Naive B cell (primary cell): ENCODE results near the gene CD96. TPM values are rescaled to one million over a fixed set of nuclear protein-coding genes. Genes with fewer than 3 reads are reported as not detected.

ENCODE experiments used
- ATAC-seq, 2 donors: fragments of 150-1000 bp; cut with Tn5 transposase; 2 replicates each; pipeline ENCODE4 v1.10.0; 2021; ENCODE audit warnings: low read depth in 2 of 2, mild to moderate bottlenecking in 2 of 2, moderate library complexity in 2 of 2
- DNase-seq: peaks from one replicate; pipeline ENCODE4 v3.0.0; 2022
- H3K27ac Mint-ChIP-seq, 6 donors: one replicate each; pipeline ENCODE4 v1.8.0; 2020 to 2022; ENCODE audit warnings: mild to moderate bottlenecking in 6 of 6, mixed read lengths in 6 of 6, moderate library complexity in 5 of 6, inconsistent platforms in 2 of 6
- H3K27me3 Mint-ChIP-seq, 3 donors: one replicate each; pipeline ENCODE4 v1.8.0; 2021 to 2022; ENCODE audit warnings: mixed read lengths in 3 of 3, mild to moderate bottlenecking in 1 of 3
- H3K36me3 Mint-ChIP-seq, 2 donors: one replicate each; pipeline ENCODE4 v1.8.0; 2020 to 2022; ENCODE audit warnings: mixed read lengths in 2 of 2, inconsistent platforms in 1 of 2, mild to moderate bottlenecking in 1 of 2
- H3K4me1 Mint-ChIP-seq, 3 donors: one replicate each; pipeline ENCODE4 v1.8.0; 2020 to 2022; ENCODE audit warnings: mixed read lengths in 3 of 3, inconsistent platforms in 1 of 3, mild to moderate bottlenecking in 1 of 3, moderate library complexity in 1 of 3
- H3K4me3 Mint-ChIP-seq, 8 donors: one replicate each; pipeline ENCODE4 v1.8.0; 2020 to 2022; ENCODE audit warnings: mild to moderate bottlenecking in 8 of 8, mixed read lengths in 8 of 8, moderate library complexity in 8 of 8, inconsistent platforms in 2 of 8
- H3K9me3 Mint-ChIP-seq, 7 donors: one replicate each; pipeline ENCODE4 v1.8.0; 2020 to 2022; ENCODE audit warnings: mixed read lengths in 7 of 7, mild to moderate bottlenecking in 5 of 7, inconsistent platforms in 2 of 7, moderate library complexity in 1 of 7
- polyA plus RNA-seq, 6 donors: library from polyadenylated mRNA; unstranded; fragments of 300-500 nt; fragmentation: Illumina TruSeq; gene quantifications; one replicate each; pipeline ENCODE4 v1.2.3, GENCODE V29; 2021; ENCODE audit warnings: low read depth in 6 of 6

Gene CD96
- polyA plus RNA-seq, 6 donors from 2014 or later = 2.0 to 154 (median 38.9) TPM

- H3K36me3 Mint-ChIP-seq = no peaks in the 10 kb centered on the region
- H3K4me3 Mint-ChIP-seq = no peak overlapping the region
- peaks cover 20 to 30% (median 21%) of the 10 kb centered on the region in 3 donors for H3K4me1 Mint-ChIP-seq
- no peak overlapping the region for H3K27ac Mint-ChIP-seq
- H3K9me3 Mint-ChIP-seq = no peaks in the 10 kb centered on the region
- H3K27me3 Mint-ChIP-seq = no peaks in the 10 kb centered on the region
- ATAC-seq = no peak
- no peak for DNase-seq
These were observed 63.5 kb downstream of the CD96 start for GRCh38 chr3:111605493-111605892.

GRCh38 chr3:111607240-111607920 is 65.4 kb downstream of the CD96 start:
- DNase-seq = no peak
- Mint-ChIP-seq H3K4me1 (peaks cover 32 to 36% (median 36%) of the 10 kb centered on the region in 3 donors), H3K27ac (no peak overlapping the region), H3K9me3 (no peaks in the 10 kb centered on the region), H3K4me3 (no peak overlapping the region), H3K36me3 (no peaks in the 10 kb centered on the region), H3K27me3 (no peaks in the 10 kb centered on the region)
- no peak for ATAC-seq

- no peaks in the 10 kb centered on the region for H3K36me3 Mint-ChIP-seq
- DNase-seq (no peak), ATAC-seq (peak in 1 of 2 donors; percentile 26)
- peaks cover 31 to 33% (median 31%) of the 10 kb centered on the region in 3 donors for H3K4me1 Mint-ChIP-seq
- H3K9me3 Mint-ChIP-seq = no peaks in the 10 kb centered on the region
- no peaks in the 10 kb centered on the region for H3K27me3 Mint-ChIP-seq
- H3K4me3 Mint-ChIP-seq = no peak overlapping the region
- H3K27ac Mint-ChIP-seq = no peak overlapping the region
These were observed 66.4 kb downstream of the CD96 start for GRCh38 chr3:111608383-111608782.

- no peaks in the 10 kb centered on the region for H3K9me3 Mint-ChIP-seq
- H3K4me3 Mint-ChIP-seq = peak overlapping the region in 1 of 8 donors; percentile 61
- no peaks in the 10 kb centered on the region for H3K36me3 Mint-ChIP-seq
- H3K27me3 Mint-ChIP-seq = no peaks in the 10 kb centered on the region
- DNase-seq (no peak), ATAC-seq (no peak)
- H3K27ac Mint-ChIP-seq = peak overlapping the region in 1 of 6 donors; percentile 40
- peaks cover 18 to 24% (median 21%) of the 10 kb centered on the region in 3 donors for H3K4me1 Mint-ChIP-seq
These were observed 67.7 kb downstream of the CD96 start for GRCh38 chr3:111609700-111610099.

- H3K27ac Mint-ChIP-seq = peak overlapping the region; percentile 6 to 94 (median 59)
- no peaks in the 10 kb centered on the region for H3K36me3 Mint-ChIP-seq
These were observed 68.2 kb downstream of the CD96 start for GRCh38 chr3:111610189-111610588.

GRCh38 chr3:111610612-111611054 is 68.6 kb downstream of the CD96 start:
- no peaks in the 10 kb centered on the region for H3K27me3 Mint-ChIP-seq
- H3K9me3 Mint-ChIP-seq = peaks cover 0 to 4% (median 0%) of the 10 kb centered on the region in 7 donors
- peak; percentile 26 to 44 for ATAC-seq
- no peaks in the 10 kb centered on the region for H3K36me3 Mint-ChIP-seq
- peaks cover 19 to 33% (median 27%) of the 10 kb centered on the region in 3 donors for H3K4me1 Mint-ChIP-seq
- no peak for DNase-seq
- peak overlapping the region in 6 of 8 donors; percentile 57 to 72 (median 66) for H3K4me3 Mint-ChIP-seq
- H3K27ac Mint-ChIP-seq = peak overlapping the region in 5 of 6 donors; percentile 40 to 94 (median 67)

More at GRCh38 chr3:111610189-111610588, 68.2 kb downstream of the CD96 start:
- peaks cover 0 to 3% (median 0%) of the 10 kb centered on the region in 7 donors for H3K9me3 Mint-ChIP-seq
- ATAC-seq (peak; percentile 90 to 96), DNase-seq (peak; percentile 22)
- peaks cover 16 to 29% (median 24%) of the 10 kb centered on the region in 3 donors for H3K4me1 Mint-ChIP-seq
- no peaks in the 10 kb centered on the region for H3K27me3 Mint-ChIP-seq
- peak overlapping the region in 6 of 8 donors; percentile 57 to 72 (median 66) for H3K4me3 Mint-ChIP-seq

GRCh38 chr3:111613294-111613693 is 71.3 kb downstream of the CD96 start:
- no peaks in the 10 kb centered on the region for H3K36me3 Mint-ChIP-seq
- ATAC-seq = no peak
- DNase-seq = no peak
- H3K27me3 Mint-ChIP-seq = no peaks in the 10 kb centered on the region
- H3K4me1 Mint-ChIP-seq = peaks cover 32 to 47% (median 37%) of the 10 kb centered on the region in 3 donors
- no peak overlapping the region for H3K4me3 Mint-ChIP-seq
- peaks cover 0 to 5% (median 1%) of the 10 kb centered on the region in 7 donors for H3K9me3 Mint-ChIP-seq
- no peak overlapping the region for H3K27ac Mint-ChIP-seq

GRCh38 chr3:111615880-111616279 is 73.9 kb downstream of the CD96 start:
- ATAC-seq (peak; percentile 53 to 57), DNase-seq (no peak)
- H3K4me3 Mint-ChIP-seq = peak overlapping the region in 4 of 8 donors; percentile 0 to 57 (median 38)
- no peaks in the 10 kb centered on the region for H3K27me3 Mint-ChIP-seq
- peak overlapping the region in 4 of 6 donors; percentile 46 to 86 (median 54) for H3K27ac Mint-ChIP-seq
- peaks cover 0 to 5% (median 1%) of the 10 kb centered on the region in 7 donors for H3K9me3 Mint-ChIP-seq
- H3K36me3 Mint-ChIP-seq = no peaks in the 10 kb centered on the region
- H3K4me1 Mint-ChIP-seq = peaks cover 19 to 36% (median 23%) of the 10 kb centered on the region in 3 donors

- Mint-ChIP-seq H3K4me1 (peaks cover 16 to 30% (median 16%) of the 10 kb centered on the region in 3 donors), H3K4me3 (peak overlapping the region in 5 of 8 donors; percentile 0 to 78 (median 53)), H3K36me3 (no peaks in the 10 kb centered on the region), H3K27ac (peak overlapping the region in 5 of 6 donors; percentile 14 to 86 (median 67)), H3K27me3 (no peaks in the 10 kb centered on the region), H3K9me3 (peaks cover 0 to 5% (median 1%) of the 10 kb centered on the region in 7 donors)
- DNase-seq (no peak), ATAC-seq (peak; percentile 52 to 55)
These were observed 74.6 kb downstream of the CD96 start for GRCh38 chr3:111616417-111617105.

GRCh38 chr3:111617406-111617805 is 75.4 kb downstream of the CD96 start:
- Mint-ChIP-seq H3K27me3 (no peaks in the 10 kb centered on the region), H3K36me3 (no peaks in the 10 kb centered on the region), H3K4me3 (peak overlapping the region in 1 of 8 donors; percentile 16), H3K4me1 (peaks cover 15 to 26% (median 16%) of the 10 kb centered on the region in 3 donors), H3K9me3 (peaks cover 0 to 5% (median 1%) of the 10 kb centered on the region in 7 donors), H3K27ac (peak overlapping the region in 2 of 6 donors; percentile 30 to 85)
- DNase-seq (no peak), ATAC-seq (no peak)

GRCh38 chr3:111617912-111618601 is 76.1 kb downstream of the CD96 start:
- Mint-ChIP-seq H3K4me1 (peaks cover 15 to 26% (median 16%) of the 10 kb centered on the region in 3 donors), H3K36me3 (no peaks in the 10 kb centered on the region), H3K27me3 (no peaks in the 10 kb centered on the region), H3K27ac (peak overlapping the region in 2 of 6 donors; percentile 30 to 59), H3K9me3 (peaks cover 0 to 5% (median 1%) of the 10 kb centered on the region in 7 donors), H3K4me3 (no peak overlapping the region)
- no peak for DNase-seq
- ATAC-seq = no peak

- Mint-ChIP-seq H3K4me1 (peaks cover 15 to 26% (median 16%) of the 10 kb centered on the region in 3 donors), H3K9me3 (peaks cover 0 to 5% (median 1%) of the 10 kb centered on the region in 7 donors), H3K36me3 (no peaks in the 10 kb centered on the region), H3K27me3 (no peaks in the 10 kb centered on the region), H3K27ac (no peak overlapping the region), H3K4me3 (peak overlapping the region in 1 of 8 donors; percentile 21)
- ATAC-seq = no peak
- no peak for DNase-seq
These were observed 76.9 kb downstream of the CD96 start for GRCh38 chr3:111618945-111619344.

GRCh38 chr3:111619833-111620232 is 77.8 kb downstream of the CD96 start:
- peaks cover 0 to 3% of the 10 kb centered on the region in 2 donors for H3K36me3 Mint-ChIP-seq
- ATAC-seq = no peak
- H3K9me3 Mint-ChIP-seq = peaks cover 0 to 5% (median 1%) of the 10 kb centered on the region in 7 donors
- DNase-seq = no peak
- H3K4me1 Mint-ChIP-seq = peaks cover 15 to 21% (median 16%) of the 10 kb centered on the region in 3 donors
- H3K27ac Mint-ChIP-seq = no peak overlapping the region
- no peak overlapping the region for H3K4me3 Mint-ChIP-seq
- H3K27me3 Mint-ChIP-seq = no peaks in the 10 kb centered on the region
